ENCODE measurements around the gene TM9SF3. TPM values are rescaled to one million over a fixed set of nuclear protein-coding genes. Genes with fewer than 3 reads are reported as not detected.

TM9SF3 gene
- total and polyA plus RNA-seq, 2 experiments from 2014 or later: 37.3 to 72.5 TPM

GRCh38 chr10:96491303-96491702, 95.5 kb downstream of the TM9SF3 start:
- H3K27me3 Mint-ChIP-seq (ENCODE audit: insufficient read depth, low read depth, poor library complexity): peaks cover 14% of the 10 kb centered on the region

More at GRCh38 chr10:96491303-96491702, 95.5 kb downstream of the TM9SF3 start:
- no peak overlapping the region for H3K27ac Mint-ChIP-seq
- peaks cover 10% of the 10 kb centered on the region for H3K4me1 Mint-ChIP-seq
- no peak overlapping the region for H3K4me3 ChIP-seq
- no peaks in the 10 kb centered on the region for H3K36me3 Mint-ChIP-seq (ENCODE audit: low read depth)
- H3K27me3 ChIP-seq (ENCODE audit: insufficient read depth): no peaks in the 10 kb centered on the region
- no peaks in the 10 kb centered on the region for H3K9me3 Mint-ChIP-seq
- H4K20me1 ChIP-seq (replicated peaks; ENCODE audit: insufficient read depth): no peaks in the 10 kb centered on the region
- ATAC-seq: peak; percentile 68
- H3K79me2 ChIP-seq (replicated peaks; ENCODE audit: insufficient read depth): no peaks in the 10 kb centered on the region
- H3F3A ChIP-seq (replicated peaks; ENCODE audit: low read depth): no peaks in the 10 kb centered on the region
- H3K27ac ChIP-seq (ENCODE audit: low read depth): no peak overlapping the region
- H3K4me2 ChIP-seq: no peak overlapping the region
- TF ChIP-seq NANOG (IDR thresholded peaks at IDR 0.05; ENCODE audit: borderline replicate concordance) (no peak), ZNF331 (CRISPR knock-in tag; IDR thresholded peaks at IDR 0.05; ENCODE audit: low read depth) (no peak), STAT1 (IDR thresholded peaks at IDR 0.05; ENCODE audit: unreplicated experiment) (no peak), POLR2AphosphoS5 (IDR thresholded peaks at IDR 0.05; ENCODE audit: low read depth) (no peak), CTCF (conservative IDR thresholded peaks at IDR 0.05; ENCODE audit: low read depth in 2 of 2) (peak; percentile 68 to 73), ZNF462 (CRISPR knock-in tag; IDR thresholded peaks at IDR 0.05) (no peak), EZH2phosphoT487 (IDR thresholded peaks at IDR 0.05; ENCODE audit: unreplicated experiment) (no peak), JUNB (IDR thresholded peaks at IDR 0.05; ENCODE audit: unreplicated experiment) (no peak), CREB1 (CRISPR knock-in tag; IDR thresholded peaks at IDR 0.05; ENCODE audit: low read depth) (no peak)
- no peaks in the 10 kb centered on the region for H3K4me1 ChIP-seq (ENCODE audit: insufficient read depth)
- no peak overlapping the region for H3K4me3 Mint-ChIP-seq
- H2AFZ ChIP-seq: no peak overlapping the region
- no peaks in the 10 kb centered on the region for H3K9me2 ChIP-seq (ENCODE audit: insufficient read depth)
- H3K36me3 ChIP-seq (ENCODE audit: insufficient read depth): no peaks in the 10 kb centered on the region
- peak; percentile 50 for DNase-seq (ENCODE audit: low spot score)

All from GM23338 (cell line).